Measurements from ENCODE around the gene SLC22A23.

The SLC22A23 gene

DNA sequence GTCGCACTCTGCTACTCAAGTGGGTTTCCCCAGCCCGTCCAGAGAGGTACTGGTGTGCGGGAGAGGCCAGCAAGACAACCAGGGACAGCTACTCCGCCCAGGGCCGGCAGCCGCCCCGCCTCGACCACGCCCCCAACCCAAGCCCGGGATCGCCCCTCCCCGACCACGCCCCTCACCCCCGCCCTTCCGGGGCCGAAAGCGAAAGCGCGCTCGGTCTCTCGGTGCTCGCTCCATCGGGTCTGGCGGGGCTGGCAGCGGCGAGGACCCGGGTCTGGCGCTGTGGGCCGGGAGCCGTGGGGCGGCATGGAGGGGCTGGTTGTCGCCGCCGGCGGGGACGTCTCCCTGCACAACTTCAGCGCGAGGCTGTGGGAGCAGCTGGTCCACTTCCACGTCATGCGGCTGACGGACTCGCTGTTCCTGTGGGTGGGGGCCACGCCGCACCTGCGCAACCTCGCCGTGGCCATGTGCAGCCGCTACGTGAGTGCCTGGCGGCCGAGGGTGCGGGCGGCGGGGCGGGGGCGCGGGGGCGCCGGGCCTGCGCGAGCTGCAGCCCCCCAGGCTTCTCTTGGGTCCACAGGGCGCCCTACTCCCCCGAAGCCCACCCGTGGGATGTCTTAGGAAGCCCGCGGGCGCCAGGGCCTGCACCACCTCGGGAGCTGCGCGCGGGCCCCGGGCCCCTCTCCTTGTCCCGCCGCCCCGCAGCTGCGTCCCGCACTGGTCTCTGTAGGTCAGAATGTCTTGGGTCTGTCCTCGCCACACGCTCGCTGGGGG, 197.9 kb downstream of the SLC22A23 start, which contains the start of gene PSMG4 (continued):
- TF ChIP-seq, protein P1, sequence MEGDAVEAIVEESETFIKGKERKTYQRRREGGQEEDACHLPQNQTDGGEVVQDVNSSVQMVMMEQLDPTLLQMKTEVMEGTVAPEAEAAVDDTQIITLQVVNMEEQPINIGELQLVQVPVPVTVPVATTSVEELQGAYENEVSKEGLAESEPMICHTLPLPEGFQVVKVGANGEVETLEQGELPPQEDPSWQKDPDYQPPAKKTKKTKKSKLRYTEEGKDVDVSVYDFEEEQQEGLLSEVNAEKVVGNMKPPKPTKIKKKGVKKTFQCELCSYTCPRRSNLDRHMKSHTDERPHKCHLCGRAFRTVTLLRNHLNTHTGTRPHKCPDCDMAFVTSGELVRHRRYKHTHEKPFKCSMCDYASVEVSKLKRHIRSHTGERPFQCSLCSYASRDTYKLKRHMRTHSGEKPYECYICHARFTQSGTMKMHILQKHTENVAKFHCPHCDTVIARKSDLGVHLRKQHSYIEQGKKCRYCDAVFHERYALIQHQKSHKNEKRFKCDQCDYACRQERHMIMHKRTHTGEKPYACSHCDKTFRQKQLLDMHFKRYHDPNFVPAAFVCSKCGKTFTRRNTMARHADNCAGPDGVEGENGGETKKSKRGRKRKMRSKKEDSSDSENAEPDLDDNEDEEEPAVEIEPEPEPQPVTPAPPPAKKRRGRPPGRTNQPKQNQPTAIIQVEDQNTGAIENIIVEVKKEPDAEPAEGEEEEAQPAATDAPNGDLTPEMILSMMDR (tag by site-specific recombination; IDR thresholded peaks at IDR 0.05) = 0 out of 2 replicates have a peak, but pooled peaks have one; percentile 12
- TF ChIP-seq KLF9 (tag by site-specific recombination; IDR thresholded peaks at IDR 0.05; ENCODE audit: low read depth) (peak; percentile 96), ZNF629 (tag by site-specific recombination; IDR thresholded peaks at IDR 0.05) (peak; percentile 56), ZNF76 (tag by site-specific recombination; IDR thresholded peaks at IDR 0.05; ENCODE audit: borderline replicate concordance, low read depth) (peak; percentile 69), SP7 (tag by site-specific recombination; IDR thresholded peaks at IDR 0.05) (peak; percentile 37; the same call in 1 of the 2 replicates), HOXD13 (CRISPR knock-in tag; IDR thresholded peaks at IDR 0.05; ENCODE audit: borderline replicate concordance) (0 out of 2 replicates have a peak, but pooled peaks have one; percentile 51), YY2 (tag by site-specific recombination; IDR thresholded peaks at IDR 0.05) (peak; percentile 78), SP2 (tag by site-specific recombination; IDR thresholded peaks at IDR 0.05) (peak; percentile 48), ZBTB17 (tag by site-specific recombination; IDR thresholded peaks at IDR 0.05) (peak; percentile 96), ZIC2 (tag by site-specific recombination; IDR thresholded peaks at IDR 0.05) (peak; percentile 32), ZSCAN30 (tag by site-specific recombination; IDR thresholded peaks at IDR 0.05) (peak; percentile 11; the same call in 1 of the 2 replicates), ZNF600 (tag by site-specific recombination; IDR thresholded peaks at IDR 0.05) (peak; percentile 98), ZNF530 (tag by site-specific recombination; IDR thresholded peaks at IDR 0.05; ENCODE audit: low read depth) (no peak), ZBTB20 (tag by site-specific recombination; IDR thresholded peaks at IDR 0.05) (peak; percentile 96), EGR2 (tag by site-specific recombination; IDR thresholded peaks at IDR 0.05; ENCODE audit: low read depth) (peak; percentile 49), ZNF768 (tag by site-specific recombination; IDR thresholded peaks at IDR 0.05) (0 out of 2 replicates have a peak, but pooled peaks have one; percentile 6), KLF8 (tag by site-specific recombination; IDR thresholded peaks at IDR 0.05) (peak; percentile 98), ZNF335 (tag by site-specific recombination; conservative IDR thresholded peaks at IDR 0.05) (peak; percentile 86), KLF16 (tag by site-specific recombination; IDR thresholded peaks at IDR 0.05) (no peak; the same call in 1 of the 2 replicates)
- TF ChIP-seq, protein P2, sequence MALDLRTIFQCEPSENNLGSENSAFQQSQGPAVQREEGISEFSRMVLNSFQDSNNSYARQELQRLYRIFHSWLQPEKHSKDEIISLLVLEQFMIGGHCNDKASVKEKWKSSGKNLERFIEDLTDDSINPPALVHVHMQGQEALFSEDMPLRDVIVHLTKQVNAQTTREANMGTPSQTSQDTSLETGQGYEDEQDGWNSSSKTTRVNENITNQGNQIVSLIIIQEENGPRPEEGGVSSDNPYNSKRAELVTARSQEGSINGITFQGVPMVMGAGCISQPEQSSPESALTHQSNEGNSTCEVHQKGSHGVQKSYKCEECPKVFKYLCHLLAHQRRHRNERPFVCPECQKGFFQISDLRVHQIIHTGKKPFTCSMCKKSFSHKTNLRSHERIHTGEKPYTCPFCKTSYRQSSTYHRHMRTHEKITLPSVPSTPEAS (tag by site-specific recombination; IDR thresholded peaks at IDR 0.05) = peak; percentile 15; the same call in 1 of the 2 replicates
- TF ChIP-seq, protein P3, sequence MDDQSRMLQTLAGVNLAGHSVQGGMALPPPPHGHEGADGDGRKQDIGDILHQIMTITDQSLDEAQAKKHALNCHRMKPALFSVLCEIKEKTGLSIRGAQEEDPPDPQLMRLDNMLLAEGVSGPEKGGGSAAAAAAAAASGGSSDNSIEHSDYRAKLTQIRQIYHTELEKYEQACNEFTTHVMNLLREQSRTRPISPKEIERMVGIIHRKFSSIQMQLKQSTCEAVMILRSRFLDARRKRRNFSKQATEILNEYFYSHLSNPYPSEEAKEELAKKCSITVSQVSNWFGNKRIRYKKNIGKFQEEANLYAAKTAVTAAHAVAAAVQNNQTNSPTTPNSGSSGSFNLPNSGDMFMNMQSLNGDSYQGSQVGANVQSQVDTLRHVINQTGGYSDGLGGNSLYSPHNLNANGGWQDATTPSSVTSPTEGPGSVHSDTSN (CRISPR knock-in tag; IDR thresholded peaks at IDR 0.05) = peak; percentile 89; the same call in 1 of the 2 replicates
- TF ChIP-seq, protein P4, sequence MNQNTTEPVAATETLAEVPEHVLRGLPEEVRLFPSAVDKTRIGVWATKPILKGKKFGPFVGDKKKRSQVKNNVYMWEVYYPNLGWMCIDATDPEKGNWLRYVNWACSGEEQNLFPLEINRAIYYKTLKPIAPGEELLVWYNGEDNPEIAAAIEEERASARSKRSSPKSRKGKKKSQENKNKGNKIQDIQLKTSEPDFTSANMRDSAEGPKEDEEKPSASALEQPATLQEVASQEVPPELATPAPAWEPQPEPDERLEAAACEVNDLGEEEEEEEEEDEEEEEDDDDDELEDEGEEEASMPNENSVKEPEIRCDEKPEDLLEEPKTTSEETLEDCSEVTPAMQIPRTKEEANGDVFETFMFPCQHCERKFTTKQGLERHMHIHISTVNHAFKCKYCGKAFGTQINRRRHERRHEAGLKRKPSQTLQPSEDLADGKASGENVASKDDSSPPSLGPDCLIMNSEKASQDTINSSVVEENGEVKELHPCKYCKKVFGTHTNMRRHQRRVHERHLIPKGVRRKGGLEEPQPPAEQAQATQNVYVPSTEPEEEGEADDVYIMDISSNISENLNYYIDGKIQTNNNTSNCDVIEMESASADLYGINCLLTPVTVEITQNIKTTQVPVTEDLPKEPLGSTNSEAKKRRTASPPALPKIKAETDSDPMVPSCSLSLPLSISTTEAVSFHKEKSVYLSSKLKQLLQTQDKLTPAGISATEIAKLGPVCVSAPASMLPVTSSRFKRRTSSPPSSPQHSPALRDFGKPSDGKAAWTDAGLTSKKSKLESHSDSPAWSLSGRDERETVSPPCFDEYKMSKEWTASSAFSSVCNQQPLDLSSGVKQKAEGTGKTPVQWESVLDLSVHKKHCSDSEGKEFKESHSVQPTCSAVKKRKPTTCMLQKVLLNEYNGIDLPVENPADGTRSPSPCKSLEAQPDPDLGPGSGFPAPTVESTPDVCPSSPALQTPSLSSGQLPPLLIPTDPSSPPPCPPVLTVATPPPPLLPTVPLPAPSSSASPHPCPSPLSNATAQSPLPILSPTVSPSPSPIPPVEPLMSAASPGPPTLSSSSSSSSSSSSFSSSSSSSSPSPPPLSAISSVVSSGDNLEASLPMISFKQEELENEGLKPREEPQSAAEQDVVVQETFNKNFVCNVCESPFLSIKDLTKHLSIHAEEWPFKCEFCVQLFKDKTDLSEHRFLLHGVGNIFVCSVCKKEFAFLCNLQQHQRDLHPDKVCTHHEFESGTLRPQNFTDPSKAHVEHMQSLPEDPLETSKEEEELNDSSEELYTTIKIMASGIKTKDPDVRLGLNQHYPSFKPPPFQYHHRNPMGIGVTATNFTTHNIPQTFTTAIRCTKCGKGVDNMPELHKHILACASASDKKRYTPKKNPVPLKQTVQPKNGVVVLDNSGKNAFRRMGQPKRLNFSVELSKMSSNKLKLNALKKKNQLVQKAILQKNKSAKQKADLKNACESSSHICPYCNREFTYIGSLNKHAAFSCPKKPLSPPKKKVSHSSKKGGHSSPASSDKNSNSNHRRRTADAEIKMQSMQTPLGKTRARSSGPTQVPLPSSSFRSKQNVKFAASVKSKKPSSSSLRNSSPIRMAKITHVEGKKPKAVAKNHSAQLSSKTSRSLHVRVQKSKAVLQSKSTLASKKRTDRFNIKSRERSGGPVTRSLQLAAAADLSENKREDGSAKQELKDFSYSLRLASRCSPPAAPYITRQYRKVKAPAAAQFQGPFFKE (tag by site-specific recombination; IDR thresholded peaks at IDR 0.05; ENCODE audit: borderline replicate concordance) = no peak
- TF ChIP-seq, protein P5, sequence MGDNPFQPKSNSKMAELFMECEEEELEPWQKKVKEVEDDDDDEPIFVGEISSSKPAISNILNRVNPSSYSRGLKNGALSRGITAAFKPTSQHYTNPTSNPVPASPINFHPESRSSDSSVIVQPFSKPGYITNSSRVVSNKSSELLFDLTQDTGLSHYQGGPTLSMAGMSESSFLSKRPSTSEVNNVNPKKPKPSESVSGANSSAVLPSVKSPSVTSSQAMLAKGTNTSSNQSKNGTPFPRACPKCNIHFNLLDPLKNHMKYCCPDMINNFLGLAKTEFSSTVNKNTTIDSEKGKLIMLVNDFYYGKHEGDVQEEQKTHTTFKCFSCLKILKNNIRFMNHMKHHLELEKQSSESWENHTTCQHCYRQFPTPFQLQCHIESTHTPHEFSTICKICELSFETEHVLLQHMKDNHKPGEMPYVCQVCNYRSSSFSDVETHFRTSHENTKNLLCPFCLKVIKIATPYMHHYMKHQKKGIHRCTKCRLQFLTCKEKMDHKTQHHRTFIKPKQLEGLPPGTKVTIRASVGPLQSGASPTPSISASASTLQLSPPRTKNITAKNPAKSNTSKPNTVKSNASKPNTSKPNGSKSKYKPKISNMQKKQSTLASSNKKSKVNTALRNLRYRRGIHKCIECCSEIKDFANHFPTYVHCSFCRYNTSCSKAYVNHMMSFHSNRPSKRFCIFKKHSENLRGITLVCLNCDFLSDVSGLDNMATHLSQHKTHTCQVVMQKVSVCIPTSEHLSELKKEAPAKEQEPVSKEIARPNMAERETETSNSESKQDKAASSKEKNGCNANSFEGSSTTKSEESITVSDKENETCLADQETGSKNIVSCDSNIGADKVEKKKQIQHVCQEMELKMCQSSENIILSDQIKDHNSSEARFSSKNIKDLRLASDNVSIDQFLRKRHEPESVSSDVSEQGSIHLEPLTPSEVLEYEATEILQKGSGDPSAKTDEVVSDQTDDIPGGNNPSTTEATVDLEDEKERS (tag by site-specific recombination; IDR thresholded peaks at IDR 0.05) = no peak
- TF ChIP-seq, protein P6, sequence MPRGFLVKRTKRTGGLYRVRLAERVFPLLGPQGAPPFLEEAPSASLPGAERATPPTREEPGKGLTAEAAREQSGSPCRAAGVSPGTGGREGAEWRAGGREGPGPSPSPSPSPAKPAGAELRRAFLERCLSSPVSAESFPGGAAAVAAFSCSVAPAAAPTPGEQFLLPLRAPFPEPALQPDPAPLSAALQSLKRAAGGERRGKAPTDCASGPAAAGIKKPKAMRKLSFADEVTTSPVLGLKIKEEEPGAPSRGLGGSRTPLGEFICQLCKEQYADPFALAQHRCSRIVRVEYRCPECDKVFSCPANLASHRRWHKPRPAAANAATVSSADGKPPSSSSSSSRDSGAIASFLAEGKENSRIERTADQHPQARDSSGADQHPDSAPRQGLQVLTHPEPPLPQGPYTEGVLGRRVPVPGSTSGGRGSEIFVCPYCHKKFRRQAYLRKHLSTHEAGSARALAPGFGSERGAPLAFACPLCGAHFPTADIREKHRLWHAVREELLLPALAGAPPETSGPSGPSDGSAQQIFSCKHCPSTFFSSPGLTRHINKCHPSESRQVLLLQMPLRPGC (tag by site-specific recombination; IDR thresholded peaks at IDR 0.05) = no peak
